Activated CD8-positive, alpha-beta memory T cell treated with anti-CD3 and anti-CD28 coated beads for 48 hours (primary cell): Measurements from ENCODE around the gene TRIM62.

Experiments used
- DNase-seq, 3 experiments: peaks; one replicate each; pipeline ENCODE4 v3.0.0-alpha.2; 2020; ENCODE audit warnings: low read depth in 2 of 3, low spot score in 2 of 3

TRIM62 gene

DNA sequence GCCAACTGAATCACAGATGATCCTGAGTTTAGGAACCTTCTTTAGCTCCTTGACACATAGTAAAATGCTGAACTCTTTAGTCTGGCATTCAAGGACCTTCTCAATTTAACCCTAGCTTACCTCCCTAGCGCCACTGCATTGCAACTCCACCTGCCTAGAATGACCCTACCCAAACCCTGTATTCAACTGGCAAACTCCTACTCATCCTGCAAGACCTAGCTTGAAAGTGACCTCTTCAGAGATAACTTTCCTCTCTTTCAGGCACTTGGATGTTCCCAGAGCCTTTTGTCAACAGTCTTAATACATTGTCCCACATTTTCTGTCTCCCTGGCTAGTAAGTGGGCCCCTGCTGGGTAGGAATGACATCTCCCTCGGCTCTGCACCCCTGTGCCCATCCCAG, 19.7 kb downstream of the TRIM62 start:
- no peak for DNase-seq

DNA sequence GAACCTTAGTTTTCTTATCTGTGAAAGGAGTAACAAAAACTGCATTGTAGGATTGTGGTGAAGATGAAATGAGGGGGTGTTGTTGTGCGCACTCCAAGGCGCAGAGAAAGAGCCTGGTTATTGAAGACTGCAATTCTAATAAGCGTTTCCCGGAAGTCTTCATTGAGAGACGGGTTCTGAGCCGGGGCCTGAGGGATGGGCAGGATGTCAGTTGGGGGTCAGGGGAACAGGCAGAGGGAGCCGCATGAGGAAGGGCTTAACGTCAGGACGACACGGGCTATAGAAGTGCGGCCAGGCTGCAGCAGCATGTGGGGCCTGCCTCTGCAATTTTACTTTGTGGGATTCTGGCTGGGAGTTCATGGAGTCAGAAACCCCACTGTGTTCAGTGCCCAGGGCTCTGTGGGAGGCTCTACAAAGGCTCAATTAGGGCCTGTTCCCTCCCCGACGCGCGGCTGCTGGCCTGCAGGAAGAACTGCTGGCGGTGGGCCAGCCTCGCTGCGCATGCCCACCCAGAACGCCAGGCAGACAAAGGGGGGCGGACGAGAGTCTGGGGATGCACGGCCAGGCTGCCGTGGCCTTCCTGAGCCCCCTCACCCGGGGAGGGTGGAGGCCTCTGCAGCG, 20.7 kb downstream of the TRIM62 start:
- no peak for DNase-seq

DNA sequence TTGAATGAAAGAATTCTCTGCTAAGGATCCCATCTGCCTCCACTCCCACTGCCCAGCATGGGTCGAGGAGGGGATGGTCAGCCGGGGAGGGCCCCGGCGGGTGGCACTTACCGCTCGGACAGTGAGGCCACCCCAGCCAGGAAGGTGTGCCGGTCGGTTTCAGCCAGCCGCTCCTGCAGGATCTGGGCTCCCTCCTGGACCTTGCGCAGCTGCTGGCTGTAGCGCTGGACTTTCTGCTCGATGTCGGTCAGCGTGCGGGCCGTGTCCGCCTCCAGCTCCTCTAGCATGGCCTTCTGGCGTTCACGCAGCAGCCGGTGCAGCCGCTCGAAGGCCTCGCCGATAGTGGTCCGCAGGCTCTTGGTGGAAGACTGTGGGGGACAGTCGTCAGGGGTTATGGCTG, 22.3 kb downstream of the TRIM62 start:
- no peak for DNase-seq

DNA sequence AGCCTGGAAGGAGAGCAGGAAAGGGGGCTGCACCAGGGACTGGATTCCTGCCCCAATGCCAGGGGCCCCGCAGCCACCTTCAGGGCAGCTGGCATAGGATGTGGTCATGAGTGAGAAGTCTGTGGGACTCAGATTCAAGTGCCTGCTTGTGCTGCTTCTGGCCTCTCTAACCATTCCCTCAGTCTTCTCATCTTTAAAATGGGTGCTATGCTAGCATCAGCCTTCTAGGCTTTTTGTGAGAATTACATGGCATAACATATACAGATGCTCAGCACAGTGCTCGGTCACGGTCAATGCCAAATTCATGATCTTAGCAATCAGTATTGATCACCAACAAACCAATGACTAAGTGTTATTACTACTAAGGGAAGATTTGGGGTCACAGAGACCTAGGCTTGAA, 23.5 kb downstream of the TRIM62 start:
- no peak for DNase-seq

DNA sequence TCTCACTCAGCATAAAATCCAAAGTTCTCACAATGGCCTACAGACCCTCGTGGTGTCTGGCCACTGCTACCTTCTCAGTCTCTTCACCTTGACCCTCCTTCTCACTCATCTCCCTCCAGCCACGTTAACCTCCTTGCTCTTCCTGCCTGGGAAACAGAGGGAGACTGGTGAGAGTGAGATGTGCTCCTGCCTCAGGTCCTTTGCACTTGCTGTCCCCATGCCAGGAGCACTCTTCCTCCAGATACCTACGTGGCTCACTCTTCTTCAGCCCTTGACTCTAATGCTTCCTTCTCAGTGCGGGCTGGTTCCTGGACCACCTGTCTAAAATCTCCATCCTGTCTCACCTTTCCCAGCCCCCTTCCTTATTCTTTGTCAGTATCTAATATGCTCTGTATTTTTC, 24.7 kb downstream of the TRIM62 start:
- no peak for DNase-seq

DNA sequence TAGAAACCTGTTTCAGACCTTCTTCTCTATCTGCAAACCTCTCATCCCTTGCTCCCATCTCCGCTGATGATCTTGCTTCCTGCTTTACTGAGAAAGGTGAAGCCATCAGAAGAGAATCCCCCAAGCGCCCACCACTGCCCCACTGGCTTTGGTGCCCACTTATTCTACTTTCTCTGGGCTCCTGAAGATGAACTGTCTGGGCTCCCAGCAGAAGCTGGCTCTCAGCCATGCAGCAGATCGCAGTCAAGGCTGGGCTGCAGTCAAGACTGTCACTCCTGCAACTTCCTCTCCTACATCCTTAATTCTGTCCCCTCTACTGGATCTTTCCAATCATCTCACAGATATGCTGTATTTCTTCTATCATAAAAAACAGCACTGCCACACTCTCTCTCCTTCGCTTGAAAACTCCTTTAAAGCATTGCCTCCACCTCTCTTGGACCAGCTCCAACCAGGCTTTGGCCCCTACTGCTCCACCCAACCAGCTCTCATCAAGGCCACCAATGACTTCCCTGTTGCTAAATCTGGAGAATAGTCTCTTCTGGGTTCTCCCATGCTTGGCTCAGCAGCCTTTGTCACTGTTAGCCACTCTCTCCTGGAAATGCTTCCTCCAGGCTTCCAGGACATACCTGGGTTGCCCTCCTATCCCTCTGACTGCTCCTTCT, 25.8 kb downstream of the TRIM62 start:
- DNase-seq = no peak

DNA sequence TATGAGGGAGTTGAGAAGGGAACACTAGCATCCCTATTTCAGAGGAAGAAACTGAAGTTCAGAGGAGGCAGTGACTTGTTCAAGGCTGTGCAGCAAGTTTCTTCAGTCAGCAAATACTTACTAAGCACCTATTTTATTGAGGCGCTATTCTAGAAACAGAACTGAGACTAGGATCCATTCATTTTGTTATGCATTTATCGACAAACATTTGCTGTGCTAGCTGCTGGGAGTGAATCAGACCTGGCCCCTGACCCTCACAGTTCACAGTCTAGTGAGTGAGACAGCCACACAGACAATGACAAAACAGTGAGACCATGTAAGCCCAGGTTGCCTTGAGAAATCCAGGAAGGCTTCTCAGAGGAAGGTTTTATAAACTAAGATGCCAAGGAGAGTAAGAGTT, 28.2 kb downstream of the TRIM62 start:
- DNase-seq = no peak

DNA sequence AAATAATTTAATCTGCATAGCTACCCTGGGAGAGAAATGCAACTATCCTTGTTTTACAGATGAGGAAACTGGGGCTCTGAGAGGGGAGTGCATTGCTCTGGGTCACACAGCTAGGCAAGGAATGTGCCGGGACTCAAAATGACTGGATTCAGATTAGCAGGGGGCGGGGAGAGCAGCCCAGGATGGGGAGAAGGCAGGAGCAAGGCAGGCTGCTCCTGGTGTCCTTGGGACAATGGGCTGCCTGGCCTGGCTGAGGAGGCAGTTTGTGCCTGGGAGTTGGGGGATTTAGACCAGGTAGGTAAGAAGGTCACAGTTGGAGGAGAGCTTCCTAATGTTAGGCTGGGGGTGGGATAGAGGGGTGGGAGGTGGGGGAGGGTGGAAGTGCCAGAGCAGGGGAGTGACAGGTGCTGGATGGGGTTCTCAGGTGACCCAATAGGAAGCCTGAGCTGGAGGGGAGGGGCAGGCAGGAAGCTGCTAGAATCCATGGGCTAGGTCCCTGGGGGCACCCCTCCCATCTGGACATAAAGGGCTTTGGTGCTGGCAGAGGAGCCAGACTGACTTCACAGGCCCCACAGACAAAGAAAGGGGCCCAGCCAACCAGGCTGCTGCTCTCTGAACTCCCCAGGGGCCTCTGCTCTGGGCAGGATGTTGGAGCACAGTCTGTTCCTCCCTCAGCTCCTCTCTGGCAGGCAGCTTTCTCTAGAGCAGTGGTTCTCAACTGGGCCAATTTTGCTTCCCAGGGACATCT, 29.0 kb downstream of the TRIM62 start:
- no peak for DNase-seq

DNA sequence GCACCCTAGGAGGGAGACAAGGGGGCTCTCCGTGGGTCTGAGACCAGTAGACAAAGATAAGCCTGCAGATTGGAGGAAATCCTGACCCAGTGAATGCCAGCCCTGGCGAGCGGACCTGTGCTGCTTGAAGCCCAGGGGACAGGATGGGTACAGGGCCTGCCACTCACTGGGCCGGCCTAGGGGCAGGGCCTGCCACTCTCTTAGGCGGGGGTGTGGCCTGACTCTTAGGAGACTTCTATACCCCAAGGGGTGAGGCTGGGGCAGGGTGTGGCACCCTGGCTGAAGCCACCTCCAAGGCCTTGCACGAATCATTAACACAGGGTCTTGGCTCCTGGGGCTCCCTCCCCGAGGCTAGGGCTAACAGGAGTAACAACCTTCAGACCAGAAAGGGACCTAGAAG, 30.7 kb downstream of the TRIM62 start:
- no peak for DNase-seq

DNA sequence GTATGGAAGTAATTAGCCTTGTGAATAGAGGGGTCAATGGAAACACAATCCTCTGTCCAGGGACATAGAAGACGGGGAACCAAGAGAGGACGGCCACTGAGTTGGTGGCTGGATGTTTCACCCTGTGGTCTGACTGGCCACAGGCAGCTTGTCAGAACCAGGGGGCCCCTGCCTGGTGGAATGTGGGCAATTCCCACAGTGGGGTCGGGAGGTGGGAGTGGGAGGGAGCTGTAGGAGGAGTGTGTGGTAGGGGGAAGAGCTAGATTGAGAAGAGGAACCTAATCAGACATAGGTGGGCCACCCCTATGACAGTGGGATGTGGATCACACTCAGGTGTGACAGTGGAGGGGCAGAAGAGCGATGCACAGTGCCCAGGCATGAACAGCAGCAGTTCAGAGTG, 31.3 kb downstream of the TRIM62 start:
- no peak for DNase-seq

DNA sequence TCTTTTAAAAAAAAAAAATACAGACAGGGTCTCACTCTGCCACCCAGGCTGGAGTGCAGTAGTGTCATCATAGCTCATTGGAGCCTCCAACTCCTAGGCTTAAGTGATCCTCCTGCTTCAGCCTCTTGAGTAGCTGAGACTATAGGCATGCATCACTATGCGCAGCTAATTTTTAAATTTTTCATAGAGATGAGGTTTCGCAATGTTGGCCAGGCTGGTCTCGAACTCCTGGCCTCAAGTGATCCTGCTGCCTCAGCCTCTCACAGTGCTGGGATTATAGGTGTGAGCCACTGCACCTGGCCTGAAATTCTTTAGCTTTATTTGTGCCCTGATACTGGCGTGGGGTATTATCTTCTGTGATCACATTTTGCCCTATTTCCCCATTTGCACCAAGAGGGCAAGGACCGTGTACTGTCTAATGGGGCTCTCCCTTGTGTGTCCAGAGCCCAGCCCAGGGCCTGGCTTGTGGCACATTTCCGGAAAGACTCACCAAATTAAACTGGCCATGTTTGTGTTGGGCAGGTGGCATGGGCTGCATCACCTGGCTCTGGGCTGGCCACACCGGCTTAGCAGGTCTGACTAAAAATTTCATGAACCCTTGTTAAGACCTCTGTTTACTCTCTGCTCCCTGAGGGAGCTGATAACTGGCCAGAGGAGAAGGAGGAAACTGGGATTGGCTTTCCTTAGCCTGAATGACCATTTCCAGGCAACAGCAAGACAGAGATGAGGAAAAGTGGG, 32.2 kb downstream of the TRIM62 start:
- DNase-seq = no peak

DNA sequence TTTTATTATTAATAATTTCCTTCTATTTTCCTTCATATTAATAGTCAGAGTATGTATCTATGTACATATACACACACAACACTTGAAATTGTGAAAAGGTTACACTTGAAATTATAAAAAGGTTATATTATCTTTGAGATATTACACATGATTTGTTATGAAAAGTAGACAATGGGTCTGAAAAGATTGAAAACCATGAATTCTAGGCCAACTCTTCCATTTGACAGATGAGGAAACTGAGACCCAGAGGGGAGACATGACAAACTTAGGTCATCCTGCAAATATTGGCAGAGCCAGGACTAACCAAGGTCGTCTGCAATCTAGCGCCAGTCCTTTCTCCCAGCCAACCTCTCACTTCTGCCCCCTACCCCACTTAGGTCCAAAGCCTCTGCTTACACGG, 33.2 kb downstream of the TRIM62 start:
- DNase-seq = no peak

DNA sequence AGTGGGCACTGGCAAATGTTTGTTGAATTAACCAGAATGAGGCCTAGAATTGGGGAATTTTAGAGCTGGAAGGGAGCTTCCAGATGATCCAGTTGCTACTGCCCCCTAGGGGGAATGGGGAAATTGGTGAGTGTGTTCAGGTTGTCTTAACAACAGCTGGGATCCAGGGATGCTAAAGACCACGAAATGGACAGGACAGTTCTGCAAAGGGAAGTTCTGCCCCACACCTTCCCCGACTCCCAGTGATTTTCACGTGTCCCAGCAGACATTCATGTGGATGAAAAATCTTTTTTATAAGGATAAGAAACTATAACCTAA, 33.9 kb downstream of the TRIM62 start:
- no peak for DNase-seq

DNA sequence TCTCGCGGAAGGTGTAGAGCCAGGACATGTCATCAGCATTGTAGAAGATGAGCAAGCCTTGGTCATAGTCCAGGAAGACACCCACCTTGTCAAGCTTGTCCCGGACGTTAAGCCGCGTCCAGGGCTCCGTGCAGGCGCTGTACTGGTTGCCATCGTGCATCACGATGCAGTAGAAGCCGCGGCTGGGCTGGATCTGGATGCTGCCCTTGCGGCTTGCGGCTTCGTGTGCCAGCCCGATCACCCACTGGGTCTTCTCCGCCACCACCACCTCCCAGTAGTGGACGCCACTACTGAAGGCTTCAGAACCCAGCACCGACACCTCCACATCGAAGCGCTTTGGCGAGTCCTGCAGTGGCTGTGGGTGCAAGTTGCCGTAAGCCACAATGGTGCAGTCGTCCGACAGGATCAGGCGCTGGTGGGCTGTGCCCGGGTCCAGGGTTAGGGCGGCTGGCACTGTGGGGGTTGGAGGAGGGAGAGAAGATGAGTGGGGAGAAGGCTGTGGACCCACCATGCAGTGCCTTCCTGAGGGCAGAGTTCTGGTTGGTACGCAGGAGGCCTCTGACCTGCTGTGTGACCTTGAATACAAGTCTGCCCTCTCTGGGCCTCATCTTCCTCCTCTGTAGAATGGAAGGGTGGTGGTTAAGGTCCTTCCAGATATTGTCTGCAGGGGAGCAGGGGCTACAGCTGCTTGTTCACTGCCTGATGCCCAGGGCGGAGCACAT, 34.4 kb downstream of the TRIM62 start:
- DNase-seq = no peak

DNA sequence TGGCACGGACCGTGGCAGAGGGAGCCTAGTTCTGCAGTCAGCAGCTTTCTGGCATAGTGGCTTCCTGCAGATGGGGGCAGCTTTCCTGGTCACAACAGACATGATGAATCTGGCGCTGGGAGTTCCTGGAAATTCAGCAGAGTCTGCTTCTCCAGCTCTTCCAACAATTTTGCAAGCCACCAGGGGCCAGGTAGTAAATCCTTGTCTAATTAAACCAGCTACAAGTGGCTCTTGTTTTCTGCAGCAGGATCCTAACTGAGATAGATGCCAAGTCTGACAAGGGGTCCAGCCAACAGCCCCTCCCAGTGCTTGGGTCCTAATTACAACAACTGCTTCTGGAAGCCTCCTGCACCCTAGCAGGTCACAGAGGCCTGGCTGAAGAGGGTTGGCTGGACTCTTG, 35.8 kb downstream of the TRIM62 start:
- no peak for DNase-seq

DNA sequence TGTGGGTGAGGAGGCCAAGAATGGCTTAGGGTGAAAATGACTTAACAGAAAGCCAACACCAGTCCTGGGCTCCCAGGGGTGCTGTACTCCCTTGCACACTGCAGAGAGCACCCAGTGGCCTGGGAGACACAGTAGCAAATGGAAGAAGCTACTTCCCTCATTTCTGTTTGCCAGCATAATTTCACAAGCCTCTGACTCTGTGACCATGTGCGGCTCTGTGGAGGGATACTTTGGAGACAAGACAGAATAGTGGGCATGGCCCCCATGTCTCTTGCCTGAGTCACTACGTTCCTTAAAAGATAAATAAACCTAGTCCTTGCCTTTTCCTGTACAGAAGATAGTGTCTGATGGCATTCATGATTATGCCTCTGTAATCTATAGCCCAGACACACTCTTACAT, 38.1 kb downstream of the TRIM62 start:
- no peak for DNase-seq

DNA sequence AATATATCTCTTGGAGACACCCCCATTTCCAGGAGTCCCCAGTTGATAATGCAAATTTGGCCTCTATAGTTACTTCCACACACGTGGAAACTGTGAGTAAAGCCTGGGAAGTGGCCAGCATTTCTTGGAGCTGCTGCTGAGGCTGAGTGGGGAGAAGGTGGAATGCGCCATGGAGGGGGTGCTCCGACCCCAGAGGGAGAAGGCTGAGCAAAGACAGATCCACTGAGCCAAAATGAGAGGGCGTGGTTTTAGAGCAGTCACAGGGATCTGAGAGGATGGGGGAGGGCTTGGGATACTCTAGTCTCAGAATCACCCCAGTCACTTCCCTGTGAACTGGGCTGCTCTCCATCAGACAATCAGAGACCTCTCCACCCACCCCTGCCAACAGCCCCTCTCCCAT, 38.7 kb downstream of the TRIM62 start:
- no peak for DNase-seq

DNA sequence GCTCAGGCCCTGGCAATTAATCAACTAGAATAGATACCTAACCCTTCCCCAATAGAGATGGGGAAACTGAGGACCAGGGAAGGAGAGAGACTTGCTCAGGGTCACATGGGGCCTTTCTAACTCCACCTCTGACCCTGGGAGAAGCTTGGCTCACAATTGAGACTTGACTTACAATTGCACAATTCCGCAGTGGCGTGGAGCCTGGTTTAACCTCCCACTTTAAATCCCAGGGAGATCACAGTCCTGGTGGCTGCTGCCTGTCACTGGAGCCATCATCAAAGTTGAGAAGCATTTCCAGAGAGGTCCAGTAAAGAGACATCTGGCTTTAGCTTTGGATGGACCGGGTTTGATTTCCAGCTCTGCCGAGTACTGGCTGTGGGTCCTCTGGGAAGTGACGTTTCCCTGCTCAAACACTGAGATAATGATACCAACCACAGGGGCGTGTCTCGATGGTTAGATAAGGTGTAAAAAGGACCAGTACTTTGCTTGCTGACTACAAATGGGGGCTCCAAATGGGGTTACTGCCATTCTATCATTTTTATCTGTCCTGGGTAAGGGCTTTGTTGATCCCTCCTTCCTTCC, 39.3 kb downstream of the TRIM62 start:
- DNase-seq = no peak

DNA sequence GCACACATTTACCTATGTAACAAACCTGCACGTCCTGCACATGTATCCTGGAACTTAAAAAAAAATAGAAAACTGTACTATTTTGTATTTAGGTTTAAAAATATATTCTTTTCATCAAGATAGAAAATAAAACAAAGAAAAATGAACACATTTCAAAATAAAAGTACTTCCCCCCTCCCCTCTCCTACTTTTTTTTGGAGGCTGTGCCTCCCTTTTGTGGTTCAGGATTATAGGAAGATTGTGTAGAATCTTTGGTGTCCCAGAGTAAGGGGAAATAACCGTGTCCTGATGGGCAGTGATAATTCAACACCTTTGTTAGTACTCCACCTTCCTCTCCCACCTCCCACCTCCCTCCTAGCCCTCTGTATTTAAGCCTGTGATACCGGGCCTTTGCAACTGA, 40.1 kb downstream of the TRIM62 start:
- DNase-seq = no peak

DNA sequence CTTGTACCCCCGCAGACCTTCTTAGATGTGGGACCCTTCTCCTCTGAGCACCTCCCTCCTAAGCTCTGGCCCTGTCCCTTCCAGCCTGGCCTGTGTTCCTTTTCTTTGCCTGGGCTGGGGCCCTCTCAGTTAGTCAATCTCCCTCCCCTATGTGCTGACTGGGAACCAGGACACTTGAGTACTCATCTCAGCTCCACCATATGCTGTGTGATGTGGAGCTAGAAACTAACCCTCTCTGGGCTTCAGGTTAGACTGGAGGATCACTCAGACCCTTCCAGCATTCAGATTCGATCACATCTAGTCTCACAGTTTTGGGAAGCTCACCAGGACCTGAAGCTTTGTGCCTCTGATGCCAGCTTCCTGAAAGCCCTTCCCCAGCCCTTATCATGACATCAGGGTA, 40.6 kb downstream of the TRIM62 start:
- no peak for DNase-seq
